HG02678 (cell line): Measurements from ENCODE around the gene ZNF709.
"Not testable (repeated sequence)": the region's sequence is repeated elsewhere in the genome, so short reads cannot be mapped to it uniquely, and the experiment has no call there.

Experiments
- ATAC-seq: cut with Tn5 transposase; IDR thresholded peaks from one replicate; pipeline ENCODE4 v1.9.1; 2021; ENCODE audit warnings: mild to moderate bottlenecking, moderate library complexity; ENCODE audit not compliant: unreplicated experiment

ZNF709 gene

GRCh38 chr19:12484371-12485051 is at the start of gene ZNF709:
ZNF709 (minus strand) TSS chr19:12484816; CDS start chr19:12484657, 159 bp downstream.
- peak; percentile 96 for ATAC-seq

DNA sequence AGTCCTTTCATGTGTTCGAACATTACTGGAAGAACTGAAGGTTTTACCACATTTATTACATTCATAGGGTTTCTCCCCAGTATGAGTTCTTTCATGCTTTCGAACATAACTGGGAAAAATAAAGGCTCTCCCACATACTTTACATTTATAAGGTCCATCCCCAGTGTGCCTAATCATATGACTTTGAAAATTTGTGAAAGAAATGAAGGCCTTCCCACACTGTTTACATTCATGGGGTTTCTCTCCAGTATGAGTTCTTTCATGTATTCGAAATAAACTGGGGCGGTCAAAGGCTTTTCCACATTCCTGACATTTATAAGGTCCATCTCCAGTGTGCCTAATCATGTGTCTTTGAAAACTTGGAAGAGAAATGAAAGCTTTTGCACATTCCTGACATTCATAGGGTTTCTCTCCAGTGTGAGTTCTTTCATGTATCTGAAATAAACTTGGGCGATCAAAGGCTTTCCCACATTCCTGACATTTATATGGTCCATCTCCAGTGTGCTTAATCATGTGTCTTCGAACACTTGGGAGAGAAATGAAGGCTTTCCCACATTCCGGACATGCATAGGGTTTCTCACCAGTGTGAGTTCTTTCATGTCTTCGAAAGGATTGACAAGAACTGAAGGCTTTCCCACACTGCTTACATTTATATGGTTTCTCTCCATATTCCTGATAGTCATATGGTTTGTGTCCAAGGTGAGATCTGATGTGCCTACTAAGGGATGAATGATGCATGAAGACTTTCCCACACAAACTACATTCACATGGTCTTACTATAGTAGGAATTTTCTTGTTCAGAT is 42.6 kb upstream of the ZNF709 start:
- no peak for ATAC-seq

- no peak for ATAC-seq
Measured at GRCh38 chr19:12526542-12526941, 41.9 kb upstream of the ZNF709 start.

- ATAC-seq = no peak
Measured at GRCh38 chr19:12521996-12522395, 37.4 kb upstream of the ZNF709 start.

GRCh38 chr19:12513531-12514061 is 29.0 kb upstream of the ZNF709 start:
- no peak for ATAC-seq

- ATAC-seq = no peak
Measured at GRCh38 chr19:12497032-12497431, 12.4 kb upstream of the ZNF709 start.

DNA sequence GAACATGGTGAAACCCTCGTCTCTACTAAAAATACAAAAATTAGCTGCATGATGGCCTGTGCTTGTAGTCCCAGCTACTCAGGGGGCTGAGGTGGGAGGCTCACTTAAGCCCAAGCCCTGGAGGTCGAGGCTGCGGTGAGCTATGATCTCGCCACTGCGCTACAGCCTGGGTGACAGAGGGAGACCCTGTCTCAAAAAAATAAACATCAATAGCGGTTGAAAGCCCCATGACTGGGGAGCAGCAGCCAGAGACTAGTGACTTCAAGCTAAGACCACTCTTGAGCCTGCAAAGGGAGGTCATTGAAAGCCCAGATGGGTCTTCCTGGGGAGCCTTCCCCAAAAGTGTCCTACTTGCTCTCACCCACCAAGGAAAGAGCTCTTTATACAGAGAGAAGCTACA is 11.9 kb upstream of the ZNF709 start:
- no peak for ATAC-seq

GRCh38 chr19:12495002-12495802 is 10.6 kb upstream of the ZNF709 start:
- peak; percentile 89 for ATAC-seq

DNA sequence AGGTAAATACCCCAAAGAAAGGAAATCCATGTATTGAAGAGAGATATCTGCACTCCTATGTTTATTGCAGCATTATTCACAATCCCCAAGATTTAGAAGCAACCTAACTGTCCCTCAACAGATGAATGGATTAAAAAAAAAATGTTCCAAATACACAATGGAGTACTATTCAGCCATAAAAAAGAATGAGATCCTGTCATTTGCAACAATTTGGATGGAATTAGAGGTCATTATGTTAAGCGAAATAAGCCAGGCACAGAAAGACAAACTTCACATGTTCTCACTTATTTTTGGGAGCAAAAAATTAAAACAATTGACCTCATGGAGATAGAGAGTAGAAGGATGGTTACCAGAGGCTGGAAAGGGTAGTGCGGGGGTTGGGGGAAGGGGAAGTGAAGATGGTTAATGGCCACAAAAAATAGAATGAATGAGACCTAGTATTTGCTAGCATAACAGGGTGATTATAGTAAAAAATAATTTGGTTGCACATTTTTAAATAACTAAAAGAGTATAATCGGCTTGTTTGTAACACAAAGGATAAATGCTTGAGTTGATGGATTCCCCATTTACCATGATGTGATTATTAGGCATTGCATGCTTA is 9.7 kb upstream of the ZNF709 start:
- ATAC-seq = no peak

DNA sequence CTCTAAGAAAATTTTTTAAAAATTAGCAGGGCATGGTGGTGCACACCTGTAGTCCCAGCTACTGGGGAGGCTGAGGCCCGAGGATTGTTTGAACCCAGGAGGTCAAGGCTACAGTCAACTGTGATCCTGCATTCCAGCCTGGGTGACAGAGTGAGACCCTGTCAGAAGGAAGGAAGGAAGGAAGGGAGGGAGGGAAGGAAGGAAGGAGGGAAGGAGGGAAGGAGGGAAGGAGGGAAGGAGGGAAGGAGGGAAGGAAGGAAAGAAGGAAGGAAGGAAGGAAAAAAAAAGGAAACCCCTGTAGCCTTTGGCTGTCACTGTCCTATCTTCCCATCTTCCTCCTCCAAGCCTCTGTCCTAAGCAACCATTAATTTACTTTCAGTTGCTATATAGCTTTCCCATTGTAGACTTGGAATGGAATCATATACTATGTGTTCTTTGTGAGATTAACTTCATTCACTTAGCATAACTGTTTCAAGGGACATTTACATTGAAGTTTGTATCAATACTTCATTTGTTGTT is 1.7 kb upstream of the ZNF709 start:
- not testable (repeated sequence) for ATAC-seq

DNA sequence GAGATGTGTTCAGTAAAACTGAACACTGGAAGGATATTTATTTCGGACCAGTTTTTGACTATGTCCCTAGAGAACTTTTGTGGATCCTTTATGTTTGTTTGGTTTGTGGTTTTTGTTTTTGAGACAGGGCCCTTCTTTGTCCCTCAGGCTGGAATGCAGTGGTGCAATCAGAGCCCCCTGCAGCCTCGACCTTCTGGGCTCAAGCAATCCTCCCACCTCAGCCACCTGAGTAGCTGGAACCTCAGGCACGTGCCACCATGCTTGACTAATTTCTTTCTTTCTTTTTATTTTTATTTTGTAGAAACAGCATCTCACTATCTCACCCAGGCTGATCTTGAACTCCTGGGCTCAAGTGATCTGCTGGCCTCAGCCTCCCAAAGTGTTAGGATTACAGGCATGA is 955 bp upstream of the ZNF709 start:
- ATAC-seq = no peak

DNA sequence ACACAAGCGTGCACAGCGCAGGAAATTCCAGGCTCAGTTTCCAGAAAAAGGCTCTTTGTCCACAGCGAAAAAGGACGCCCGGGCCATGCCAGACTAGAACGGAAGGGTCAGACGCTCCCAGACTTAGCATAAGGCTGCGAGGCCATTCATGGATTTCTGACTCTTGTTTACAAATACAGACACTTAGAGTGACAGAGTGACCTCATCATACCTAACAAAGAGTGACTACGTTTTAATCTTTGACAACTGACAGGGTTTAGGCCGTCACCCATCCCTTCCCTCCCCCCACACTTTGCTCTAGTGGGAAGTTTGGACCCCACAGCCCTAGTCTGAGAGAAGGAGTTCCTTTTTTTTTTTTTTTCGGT is 418 bp upstream of the ZNF709 start:
- ATAC-seq = peak; percentile 5

DNA sequence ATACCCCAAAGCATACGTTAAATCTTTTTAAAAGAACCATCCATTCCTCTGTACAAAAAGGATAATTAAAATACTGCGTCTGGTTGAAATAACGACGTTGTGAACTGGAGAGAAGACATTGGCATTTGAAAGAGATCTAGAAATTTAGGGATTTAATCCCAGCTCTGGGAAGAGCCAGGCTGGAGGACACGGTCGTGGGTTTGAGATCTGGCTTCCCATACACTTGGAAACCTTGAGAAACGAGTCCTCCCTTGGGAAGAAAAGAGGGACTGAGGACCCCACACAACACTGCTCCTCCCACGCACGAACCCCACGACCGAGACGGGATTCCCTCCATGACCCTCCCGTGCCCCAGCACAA is 625 bp downstream of the ZNF709 start:
- ATAC-seq = no peak

DNA sequence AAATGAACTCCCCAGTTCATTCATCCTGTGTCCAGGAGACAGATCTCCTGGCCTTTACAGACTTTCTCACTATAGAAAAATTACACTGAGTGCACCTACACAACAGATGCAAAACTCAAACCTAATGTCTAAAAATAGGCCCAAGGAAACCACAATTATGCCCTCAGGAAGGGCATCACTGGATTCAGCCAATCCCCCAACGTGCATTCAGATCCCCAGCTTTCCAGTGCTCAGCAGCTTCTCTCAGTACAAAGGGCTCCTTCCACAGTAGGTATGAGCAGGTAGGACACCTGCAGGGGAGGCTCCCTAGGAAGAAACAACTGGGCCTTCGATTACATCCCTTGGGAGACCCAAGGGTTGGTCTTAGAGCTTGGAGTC is 2.1 kb downstream of the ZNF709 start:
- no peak for ATAC-seq

DNA sequence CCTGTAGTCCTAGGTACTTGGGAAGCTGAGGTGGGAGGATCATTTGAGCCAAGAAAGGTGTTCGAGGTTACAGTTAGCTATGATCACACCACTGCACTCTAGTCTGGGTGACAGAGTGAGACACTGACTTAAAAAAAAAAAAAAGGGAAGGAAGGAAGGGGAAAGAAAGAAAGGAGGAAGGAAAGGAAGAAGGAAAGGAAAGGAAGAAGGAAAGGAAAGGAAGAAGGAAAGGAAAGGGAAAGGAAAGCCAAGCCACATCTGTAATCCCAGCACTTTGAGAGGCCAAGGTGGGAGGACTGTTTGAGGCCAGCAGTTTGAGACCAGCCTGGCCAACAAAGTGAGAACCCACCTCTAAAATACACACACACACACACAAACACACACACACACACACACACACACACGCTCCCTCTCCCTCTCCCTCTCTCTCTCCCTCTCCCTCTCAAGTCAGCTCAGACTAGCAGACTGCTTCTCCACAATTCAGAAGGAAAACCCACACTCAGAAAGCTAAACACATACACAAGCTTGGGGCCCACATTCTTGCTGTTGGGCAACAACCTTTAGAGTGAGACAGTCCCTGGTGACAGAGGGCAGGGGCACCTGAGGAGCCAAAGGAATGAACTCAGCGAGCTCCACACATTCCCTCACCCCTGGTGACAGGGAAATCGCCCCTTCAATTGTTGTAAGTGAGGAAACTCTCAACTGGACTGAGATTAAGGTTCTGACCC is 2.7 kb downstream of the ZNF709 start:
- no peak for ATAC-seq

GRCh38 chr19:12478234-12478941 is 6.2 kb downstream of the ZNF709 start:
- ATAC-seq = no peak

GRCh38 chr19:12467651-12468050 is 17.0 kb downstream of the ZNF709 start:
- not testable (repeated sequence) for ATAC-seq

GRCh38 chr19:12465211-12465610 is 19.4 kb downstream of the ZNF709 start:
- no peak for ATAC-seq

GRCh38 chr19:12464769-12465168 is 19.8 kb downstream of the ZNF709 start:
- no peak for ATAC-seq

GRCh38 chr19:12464139-12464538 is 20.5 kb downstream of the ZNF709 start:
- ATAC-seq = not testable (repeated sequence)
